ENCODE results near the gene LEMD2. TPM values are rescaled to one million over a fixed set of nuclear protein-coding genes. Genes with fewer than 3 reads are reported as not detected.

The LEMD2 gene
- total and polyA plus RNA-seq, 9 of the 15 experiments (the other 6 are each of a cell fraction or from before 2014, with no cell fraction given): 0.32 to 46.3 (median 30.8) TPM

DNA sequence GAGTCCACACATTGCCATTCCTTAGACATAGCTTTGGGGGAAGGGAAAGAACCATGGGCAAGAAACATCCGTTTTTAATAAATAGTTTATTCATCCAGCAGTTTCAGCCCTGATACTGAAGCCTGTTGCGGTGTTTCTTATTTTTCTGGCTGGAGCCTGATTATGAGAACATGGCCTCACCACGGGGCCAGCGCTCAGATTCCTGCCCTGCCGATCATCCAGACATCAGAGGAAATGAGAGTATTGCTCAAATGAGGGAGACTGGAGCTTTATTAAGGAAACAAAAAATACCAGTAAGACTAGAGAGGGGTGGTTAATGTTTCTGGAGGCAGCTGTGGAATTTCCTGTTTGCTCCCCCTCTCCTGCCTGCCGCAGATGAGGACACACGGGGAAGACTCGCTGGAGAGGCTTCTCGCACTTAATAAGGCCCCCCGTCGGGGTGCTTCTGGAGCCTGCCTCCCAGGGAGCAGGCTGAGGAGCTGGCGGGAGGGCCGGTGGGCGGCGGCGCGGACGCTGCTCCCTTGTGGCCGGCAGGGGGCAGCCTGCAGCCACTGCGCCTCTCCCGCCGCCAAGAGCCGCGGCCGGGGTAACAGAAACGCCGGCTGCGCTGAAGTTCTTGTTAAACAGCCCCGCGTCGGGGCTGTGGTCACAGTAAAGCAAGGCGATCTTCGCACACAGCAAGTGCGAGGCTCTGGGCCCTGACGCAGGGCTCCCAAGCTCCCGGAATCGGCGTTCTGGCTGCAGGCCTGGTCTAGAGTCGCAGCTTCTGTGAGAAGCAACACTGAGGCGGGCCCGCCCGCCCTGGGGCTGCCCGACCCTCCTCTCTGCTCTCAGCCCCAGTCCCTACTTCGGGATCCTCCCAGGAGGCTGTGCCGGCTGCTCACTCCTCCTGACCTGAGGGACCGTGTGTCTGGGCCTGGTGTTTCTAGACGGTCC is 17.5 kb downstream of the LEMD2 start (continued):
- TF ChIP-seq FOXP1 (CRISPR knock-in tag; IDR thresholded peaks at IDR 0.05) (no peak), SUPT5H (IDR thresholded peaks at IDR 0.05) (no peak), ILK (tag; IDR thresholded peaks at IDR 0.05; ENCODE audit: borderline replicate concordance, low read depth) (no peak), ARID2 (IDR thresholded peaks at IDR 0.05) (peak; percentile 62; the same call in 1 of the 2 replicates), ZBTB11 (CRISPR knock-in tag; IDR thresholded peaks at IDR 0.05) (no peak), POLR2A (conservative IDR thresholded peaks at IDR 0.05) (no peak; the same call in 1 of the 2 replicates), IRF1 (CRISPR knock-in tag; IDR thresholded peaks at IDR 0.05; ENCODE audit: borderline replicate concordance) (no peak), ZSCAN32 (CRISPR knock-in tag; IDR thresholded peaks at IDR 0.05) (no peak), MTA2 (IDR thresholded peaks at IDR 0.05; ENCODE audit: low read depth) (no peak), STAG1 (CRISPR knock-in tag; IDR thresholded peaks at IDR 0.05; ENCODE audit: borderline replicate concordance) (peak; percentile 93), CBX2 (IDR thresholded peaks at IDR 0.05; ENCODE audit: insufficient read depth, low read length, poor library complexity, severe bottlenecking) (no peak), FOXA3 (CRISPR knock-in tag; conservative IDR thresholded peaks at IDR 0.05 in 1 of 2, IDR thresholded peaks at IDR 0.05 in 1 of 2) (no peak), XRCC5 (IDR thresholded peaks at IDR 0.05; ENCODE audit: low read depth, low read length) (peak; percentile 94; the same call in 1 of the 2 replicates)
- TF ChIP-seq, protein P1, sequence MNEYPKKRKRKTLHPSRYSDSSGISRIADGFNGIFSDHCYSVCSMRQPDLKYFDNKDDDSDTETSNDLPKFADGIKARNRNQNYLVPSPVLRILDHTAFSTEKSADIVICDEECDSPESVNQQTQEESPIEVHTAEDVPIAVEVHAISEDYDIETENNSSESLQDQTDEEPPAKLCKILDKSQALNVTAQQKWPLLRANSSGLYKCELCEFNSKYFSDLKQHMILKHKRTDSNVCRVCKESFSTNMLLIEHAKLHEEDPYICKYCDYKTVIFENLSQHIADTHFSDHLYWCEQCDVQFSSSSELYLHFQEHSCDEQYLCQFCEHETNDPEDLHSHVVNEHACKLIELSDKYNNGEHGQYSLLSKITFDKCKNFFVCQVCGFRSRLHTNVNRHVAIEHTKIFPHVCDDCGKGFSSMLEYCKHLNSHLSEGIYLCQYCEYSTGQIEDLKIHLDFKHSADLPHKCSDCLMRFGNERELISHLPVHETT (CRISPR knock-in tag; conservative IDR thresholded peaks at IDR 0.05 in 1 of 2, IDR thresholded peaks at IDR 0.05 in 1 of 2): no peak
- TF ChIP-seq, protein P2, sequence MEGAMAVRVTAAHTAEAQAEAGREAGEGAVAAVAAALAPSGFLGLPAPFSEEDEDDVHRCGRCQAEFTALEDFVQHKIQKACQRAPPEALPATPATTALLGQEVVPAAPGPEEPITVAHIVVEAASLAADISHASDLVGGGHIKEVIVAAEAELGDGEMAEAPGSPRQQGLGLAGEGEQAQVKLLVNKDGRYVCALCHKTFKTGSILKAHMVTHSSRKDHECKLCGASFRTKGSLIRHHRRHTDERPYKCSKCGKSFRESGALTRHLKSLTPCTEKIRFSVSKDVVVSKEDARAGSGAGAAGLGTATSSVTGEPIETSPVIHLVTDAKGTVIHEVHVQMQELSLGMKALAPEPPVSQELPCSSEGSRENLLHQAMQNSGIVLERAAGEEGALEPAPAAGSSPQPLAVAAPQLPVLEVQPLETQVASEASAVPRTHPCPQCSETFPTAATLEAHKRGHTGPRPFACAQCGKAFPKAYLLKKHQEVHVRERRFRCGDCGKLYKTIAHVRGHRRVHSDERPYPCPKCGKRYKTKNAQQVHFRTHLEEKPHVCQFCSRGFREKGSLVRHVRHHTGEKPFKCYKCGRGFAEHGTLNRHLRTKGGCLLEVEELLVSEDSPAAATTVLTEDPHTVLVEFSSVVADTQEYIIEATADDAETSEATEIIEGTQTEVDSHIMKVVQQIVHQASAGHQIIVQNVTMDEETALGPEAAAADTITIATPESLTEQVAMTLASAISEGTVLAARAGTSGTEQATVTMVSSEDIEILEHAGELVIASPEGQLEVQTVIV (CRISPR knock-in tag; IDR thresholded peaks at IDR 0.05; ENCODE audit: borderline replicate concordance): no peak
- TF ChIP-seq, protein P3, sequence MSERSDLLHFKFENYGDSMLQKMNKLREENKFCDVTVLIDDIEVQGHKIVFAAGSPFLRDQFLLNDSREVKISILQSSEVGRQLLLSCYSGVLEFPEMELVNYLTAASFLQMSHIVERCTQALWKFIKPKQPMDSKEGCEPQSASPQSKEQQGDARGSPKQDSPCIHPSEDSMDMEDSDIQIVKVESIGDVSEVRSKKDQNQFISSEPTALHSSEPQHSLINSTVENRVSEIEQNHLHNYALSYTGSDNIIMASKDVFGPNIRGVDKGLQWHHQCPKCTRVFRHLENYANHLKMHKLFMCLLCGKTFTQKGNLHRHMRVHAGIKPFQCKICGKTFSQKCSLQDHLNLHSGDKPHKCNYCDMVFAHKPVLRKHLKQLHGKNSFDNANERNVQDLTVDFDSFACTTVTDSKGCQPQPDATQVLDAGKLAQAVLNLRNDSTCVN (CRISPR knock-in tag; IDR thresholded peaks at IDR 0.05): no peak

All from K562 (cell line).